Astrocyte (in vitro differentiated cells and primary cell): ENCODE measurements around the gene CCNT2.

Experiments used
- CTCF ChIP-seq: IDR thresholded peaks from 2 replicates; pipeline ENCODE4 v1.5.1; 2011; ENCODE audit warnings: low read depth, mild to moderate bottlenecking, inconsistent platforms, low read length, moderate library complexity; ENCODE audit not compliant: insufficient read depth
- EZH2 ChIP-seq: IDR thresholded peaks from 2 replicates; pipeline ENCODE4 v1.6.1; 2012; ENCODE audit warnings: mild to moderate bottlenecking, low read length, inconsistent platforms; ENCODE audit not compliant: insufficient read depth

DNA sequence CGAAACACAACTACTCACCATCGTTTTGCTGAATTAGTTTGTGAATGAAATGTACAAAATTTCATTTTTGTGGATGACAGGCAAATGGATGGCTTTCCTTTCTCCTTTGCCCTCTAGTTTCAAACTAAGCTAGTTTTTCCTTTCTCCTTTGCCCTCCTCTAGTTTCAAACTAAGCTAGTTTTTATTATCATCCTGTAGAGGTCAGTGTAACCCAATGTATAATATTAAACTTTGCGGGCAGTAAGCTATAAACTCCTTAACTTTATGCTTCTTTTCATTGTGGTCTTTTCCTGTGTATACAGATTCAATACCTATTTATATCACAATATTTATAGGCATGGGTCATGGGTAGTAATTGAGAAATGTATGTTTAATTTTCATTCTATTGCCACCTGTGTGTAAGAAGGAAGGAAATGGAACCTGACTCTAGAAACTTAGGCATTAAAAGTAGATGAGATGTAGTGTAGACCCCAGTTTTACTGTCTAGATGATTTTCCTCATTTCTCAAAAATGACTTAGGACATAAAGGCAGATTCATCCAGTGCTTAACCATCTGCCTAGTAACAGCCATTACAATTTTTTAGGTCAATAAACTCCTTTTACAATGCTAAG lies 70.5 kb downstream of the CCNT2 start:
- peak; percentile 32 for TF ChIP-seq CTCF
- no peak for TF ChIP-seq EZH2
